NB4 (cell line): Measurements from ENCODE around the gene RAPGEF4.
A peak's percentile ranks its signal among the peaks of the same experiment; 100 is the strongest.

ENCODE experiments used
- DNase-seq: peaks from one replicate; pipeline ENCODE4 v3.0.0; 2010; ENCODE audit warnings: low read depth
- H3K4me3 ChIP-seq: one replicate; pipeline ENCODE4 v1.5.1; 2011; ENCODE audit warnings: mild to moderate bottlenecking, low read depth, low read length, moderate library complexity
- MAX ChIP-seq: IDR thresholded peaks from 2 replicates; pipeline ENCODE4 v1.6.1; 2011; ENCODE audit warnings: low read depth, low read length
- MYC ChIP-seq: IDR thresholded peaks from 2 replicates; pipeline ENCODE4 v1.6.1; 2011; ENCODE audit warnings: low read depth, low read length
- POLR2A ChIP-seq: IDR thresholded peaks from 2 replicates; pipeline ENCODE4 v1.6.1; 2011; ENCODE audit warnings: mild to moderate bottlenecking; ENCODE audit not compliant: insufficient read length; ENCODE audit errors: extremely low read depth
- TF ChIP-seq, protein P1 (sequence below): IDR thresholded peaks from one replicate; pipeline ENCODE4 v1.5.1; 2012; ENCODE audit warnings: low read depth, low read length

The RAPGEF4 gene

DNA sequence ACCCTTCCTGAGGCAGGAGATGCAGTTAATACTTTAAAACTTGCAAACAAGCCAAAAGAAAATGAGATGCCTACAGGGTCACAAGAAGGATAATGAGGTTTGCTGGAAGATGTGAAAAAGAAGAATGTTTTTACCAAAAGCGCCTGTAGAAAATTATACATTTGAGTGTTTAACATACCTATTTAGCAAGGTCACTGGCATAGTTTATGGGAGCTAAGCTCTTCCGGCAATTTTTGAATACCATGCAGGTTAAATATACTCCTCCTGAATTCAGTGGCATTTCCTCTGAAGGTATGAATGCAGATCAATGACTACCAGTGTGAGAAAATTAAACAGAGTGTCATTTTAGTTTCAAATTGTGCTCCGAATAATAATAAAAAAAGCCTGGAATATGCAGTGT lies 318.8 kb downstream of the RAPGEF4 start:
- H3K4me3 ChIP-seq: no peak overlapping the region
- no peak for TF ChIP-seq MYC
- TF ChIP-seq, protein P1, sequence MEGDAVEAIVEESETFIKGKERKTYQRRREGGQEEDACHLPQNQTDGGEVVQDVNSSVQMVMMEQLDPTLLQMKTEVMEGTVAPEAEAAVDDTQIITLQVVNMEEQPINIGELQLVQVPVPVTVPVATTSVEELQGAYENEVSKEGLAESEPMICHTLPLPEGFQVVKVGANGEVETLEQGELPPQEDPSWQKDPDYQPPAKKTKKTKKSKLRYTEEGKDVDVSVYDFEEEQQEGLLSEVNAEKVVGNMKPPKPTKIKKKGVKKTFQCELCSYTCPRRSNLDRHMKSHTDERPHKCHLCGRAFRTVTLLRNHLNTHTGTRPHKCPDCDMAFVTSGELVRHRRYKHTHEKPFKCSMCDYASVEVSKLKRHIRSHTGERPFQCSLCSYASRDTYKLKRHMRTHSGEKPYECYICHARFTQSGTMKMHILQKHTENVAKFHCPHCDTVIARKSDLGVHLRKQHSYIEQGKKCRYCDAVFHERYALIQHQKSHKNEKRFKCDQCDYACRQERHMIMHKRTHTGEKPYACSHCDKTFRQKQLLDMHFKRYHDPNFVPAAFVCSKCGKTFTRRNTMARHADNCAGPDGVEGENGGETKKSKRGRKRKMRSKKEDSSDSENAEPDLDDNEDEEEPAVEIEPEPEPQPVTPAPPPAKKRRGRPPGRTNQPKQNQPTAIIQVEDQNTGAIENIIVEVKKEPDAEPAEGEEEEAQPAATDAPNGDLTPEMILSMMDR: no peak
- TF ChIP-seq POLR2A: no peak
- no peak for TF ChIP-seq MAX
- no peak for DNase-seq

DNA sequence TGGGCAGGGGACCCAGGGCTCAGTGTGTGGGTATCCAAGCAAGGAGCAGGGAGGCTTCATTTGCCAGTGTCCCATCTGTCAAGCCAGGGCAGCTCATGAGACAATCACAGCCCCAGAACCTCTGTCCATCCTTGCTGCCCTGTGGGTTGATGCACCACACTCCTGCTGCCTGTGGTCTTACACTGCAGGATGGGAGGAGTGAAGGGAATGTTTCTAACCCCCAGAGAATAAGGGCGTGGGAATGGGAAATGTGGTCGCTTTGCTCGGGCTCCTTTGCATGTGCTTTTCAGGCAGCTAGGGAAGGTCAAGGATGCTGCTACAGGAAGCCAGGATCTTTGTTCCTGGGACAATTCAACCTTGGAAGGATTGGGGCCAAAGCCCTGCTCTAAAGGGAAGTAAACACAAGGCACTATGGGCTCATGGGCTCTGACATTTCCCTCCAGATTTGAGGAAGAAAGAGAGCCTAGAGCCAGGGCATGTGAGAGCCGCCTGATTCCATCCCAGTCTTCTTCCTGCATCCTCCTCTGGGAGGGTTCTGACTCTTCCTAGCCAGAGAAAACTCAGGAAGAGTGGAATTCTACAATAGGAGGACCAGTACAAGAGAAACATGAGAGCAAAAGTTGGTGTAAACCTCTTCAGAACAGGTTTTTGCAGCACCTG lies 321.2 kb downstream of the RAPGEF4 start:
- H3K4me3 ChIP-seq: no peak overlapping the region
- no peak for TF ChIP-seq POLR2A
- TF ChIP-seq MAX: no peak
- TF ChIP-seq, protein P1: no peak
- TF ChIP-seq MYC: no peak
- DNase-seq: no peak

DNA sequence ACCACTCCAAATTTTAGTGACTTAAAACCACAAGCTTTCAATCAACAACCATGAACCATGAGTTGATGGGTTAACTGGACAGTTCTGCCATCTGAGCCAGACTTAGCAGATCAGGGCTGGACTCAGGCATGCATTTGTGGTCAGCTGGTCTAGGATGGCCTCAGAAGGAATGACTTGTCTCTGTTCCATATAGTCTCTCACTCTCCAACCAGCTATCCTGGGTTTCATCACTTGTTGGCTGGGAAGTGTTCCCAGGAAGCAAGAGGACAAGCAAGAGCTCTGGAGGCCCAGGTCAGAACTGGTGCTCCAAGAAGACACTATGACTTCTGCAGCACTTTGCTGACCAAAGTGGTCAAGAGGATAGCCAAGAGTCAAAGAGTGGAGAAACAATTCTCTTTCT lies 322.5 kb downstream of the RAPGEF4 start:
- H3K4me3 ChIP-seq: no peak overlapping the region
- TF ChIP-seq POLR2A (no peak), MAX (no peak), MYC (no peak)
- TF ChIP-seq, protein P1: no peak
- DNase-seq: no peak

DNA sequence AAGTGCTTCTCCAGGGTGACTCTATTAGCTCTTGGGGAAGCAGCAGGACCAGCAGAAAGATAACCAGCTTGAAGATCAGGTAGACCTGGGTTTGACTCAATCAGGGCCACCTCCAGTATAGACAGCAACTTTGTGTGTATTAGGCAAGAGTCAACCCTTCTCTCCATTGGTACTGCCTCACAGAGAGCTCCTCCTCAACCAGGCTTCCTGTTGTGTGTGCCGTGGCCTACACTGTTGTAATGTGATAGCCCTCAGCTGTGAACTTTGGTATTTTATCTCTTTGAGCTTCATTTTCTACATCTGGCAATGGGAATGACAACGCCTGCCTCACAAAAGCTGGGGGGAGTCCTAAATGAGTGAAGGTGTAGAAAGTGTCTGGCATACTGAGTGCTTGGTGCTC lies 323.0 kb downstream of the RAPGEF4 start:
- peak; percentile 50 for DNase-seq
- TF ChIP-seq, protein P1: no peak
- TF ChIP-seq POLR2A (no peak), MYC (no peak)
- H3K4me3 ChIP-seq: no peak overlapping the region

DNA sequence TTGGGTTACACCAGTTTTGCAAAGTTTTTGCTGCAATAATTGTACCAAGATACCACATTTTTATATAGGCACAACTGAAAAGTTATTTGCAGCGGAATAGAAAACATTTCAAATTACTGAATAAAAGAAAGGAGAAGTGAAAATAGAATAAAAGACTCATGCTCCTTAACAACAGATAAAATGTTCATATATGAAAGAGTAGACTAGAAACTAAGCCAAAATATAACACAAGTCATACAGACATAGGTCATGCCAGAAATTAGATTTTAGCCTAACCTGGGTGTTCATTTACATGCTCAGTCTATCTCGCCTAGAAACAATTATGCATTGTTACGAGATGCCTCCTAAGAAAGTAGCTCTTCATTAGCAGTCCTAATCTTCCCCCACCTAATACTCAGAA lies 323.6 kb downstream of the RAPGEF4 start:
- no peak overlapping the region for H3K4me3 ChIP-seq
- TF ChIP-seq MYC: no peak
- TF ChIP-seq MAX: no peak
- no peak for TF ChIP-seq POLR2A
- TF ChIP-seq, protein P1: no peak
- no peak for DNase-seq

DNA sequence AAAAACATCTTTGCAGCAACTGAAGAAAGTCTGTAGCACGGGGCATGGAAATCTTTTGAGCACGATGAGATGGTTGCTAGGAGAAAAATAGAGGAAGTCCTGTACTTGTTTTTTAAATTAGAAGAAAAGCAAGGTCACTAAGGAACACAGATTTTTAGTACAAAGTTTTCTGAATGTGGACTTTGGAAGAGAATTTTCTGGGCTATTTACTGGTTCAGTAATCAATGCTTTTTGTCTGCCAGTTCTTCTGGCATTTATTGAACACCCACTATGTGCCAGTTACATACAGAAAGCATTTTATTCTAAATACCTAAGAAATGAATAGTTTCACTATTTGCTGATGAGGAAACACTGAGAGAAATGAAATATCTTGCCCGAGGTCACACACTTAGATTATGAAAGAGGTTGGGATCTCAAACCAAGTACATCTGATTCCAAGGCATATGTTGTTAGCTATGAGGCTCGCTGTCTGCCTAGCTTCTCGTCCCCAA lies 324.4 kb downstream of the RAPGEF4 start:
- no peak overlapping the region for H3K4me3 ChIP-seq
- TF ChIP-seq MYC: no peak
- no peak for DNase-seq
